Stomach smooth muscle (tissue), 2 donors: Measurements from ENCODE around the gene ACD.

Experiments used
- H3K27ac ChIP-seq: one replicate; pipeline ENCODE4 v1.7.0; 2013; ENCODE audit warnings: mild to moderate bottlenecking, low read length, inconsistent platforms
- H3K27me3 ChIP-seq, 2 donors: one replicate each; pipeline ENCODE4 v1.7.0; 2013; ENCODE audit warnings: low read length in 2 of 2; ENCODE audit not compliant: insufficient read depth in 2 of 2, control insufficient read depth in 1 of 2
- H3K36me3 ChIP-seq, 2 donors: one replicate each; pipeline ENCODE4 v1.7.0; 2013; ENCODE audit warnings: low read length in 2 of 2; ENCODE audit not compliant: control insufficient read depth in 2 of 2, insufficient read depth in 2 of 2
- H3K4me1 ChIP-seq: one replicate; pipeline ENCODE4 v1.7.0; 2013; ENCODE audit warnings: low read length; ENCODE audit not compliant: control insufficient read depth, insufficient read depth
- H3K4me3 ChIP-seq, 2 donors: one replicate each; pipeline ENCODE4 v1.7.0; 2013; ENCODE audit warnings: low read length in 2 of 2
- H3K9ac ChIP-seq, 2 donors: one replicate each; pipeline ENCODE4 v1.7.0; 2013; ENCODE audit warnings: low read length in 2 of 2, mild to moderate bottlenecking in 1 of 2
- H3K9me3 ChIP-seq, 2 donors: one replicate each; pipeline ENCODE4 v1.7.0; 2013; ENCODE audit warnings: low read length in 2 of 2; ENCODE audit not compliant: control insufficient read depth in 2 of 2
- donor health status: healthy.
- donor health status: Pancreatic carcinoma.

ACD gene

GRCh38 chr16:67675999-67676398, 15.9 kb upstream of the ACD start:
- H3K9me3 ChIP-seq, result no peaks in the 10 kb centered on the region
- H3K27me3 ChIP-seq, result no peaks in the 10 kb centered on the region
- peaks cover 27% of the 10 kb centered on the region for H3K4me1 ChIP-seq
- H3K27ac ChIP-seq, result no peak overlapping the region
- no peak overlapping the region for H3K9ac ChIP-seq
- no peak overlapping the region for H3K4me3 ChIP-seq
- H3K36me3 ChIP-seq, result peaks cover 2 to 7% of the 10 kb centered on the region in 2 donors

- Histone ChIP-seq H3K4me3 (no peak overlapping the region), H3K27ac (no peak overlapping the region), H3K4me1 (peaks cover 27% of the 10 kb centered on the region), H3K27me3 (no peaks in the 10 kb centered on the region), H3K9ac (no peak overlapping the region), H3K36me3 (peaks cover 0 to 5% of the 10 kb centered on the region in 2 donors), H3K9me3 (no peaks in the 10 kb centered on the region)
These were observed 15.5 kb upstream of the ACD start for GRCh38 chr16:67675579-67675935.

GRCh38 chr16:67674851-67675578, 15.0 kb upstream of the ACD start:
- H3K27ac ChIP-seq, result no peak overlapping the region
- H3K9ac ChIP-seq, result no peak overlapping the region
- peaks cover 27% of the 10 kb centered on the region for H3K4me1 ChIP-seq
- H3K9me3 ChIP-seq, result no peaks in the 10 kb centered on the region
- no peak overlapping the region for H3K4me3 ChIP-seq
- peaks cover 0 to 3% of the 10 kb centered on the region in 2 donors for H3K36me3 ChIP-seq
- H3K27me3 ChIP-seq, result no peaks in the 10 kb centered on the region

- H3K27ac ChIP-seq, result peak overlapping the region; percentile 73
- H3K4me3 ChIP-seq, result no peak overlapping the region
- H3K9ac ChIP-seq, result peak overlapping the region in 1 of 2 donors; percentile 36
- peaks cover 27% of the 10 kb centered on the region for H3K4me1 ChIP-seq
- H3K9me3 ChIP-seq, result no peaks in the 10 kb centered on the region
- no peaks in the 10 kb centered on the region for H3K27me3 ChIP-seq
- peaks cover 0 to 3% of the 10 kb centered on the region in 2 donors for H3K36me3 ChIP-seq
These were observed 13.9 kb upstream of the ACD start for GRCh38 chr16:67673712-67674580.

GRCh38 chr16:67672739-67673662, 12.9 kb upstream of the ACD start:
- Histone ChIP-seq H3K27ac (peak overlapping the region; percentile 49), H3K4me3 (no peak overlapping the region), H3K27me3 (no peaks in the 10 kb centered on the region), H3K9ac (peak overlapping the region in 1 of 2 donors; percentile 36), H3K36me3 (peaks cover 0 to 3% of the 10 kb centered on the region in 2 donors), H3K4me1 (peaks cover 26% of the 10 kb centered on the region), H3K9me3 (no peaks in the 10 kb centered on the region)

GRCh38 chr16:67672306-67672705, 12.2 kb upstream of the ACD start:
- Histone ChIP-seq H3K9ac (no peak overlapping the region), H3K27me3 (no peaks in the 10 kb centered on the region), H3K27ac (no peak overlapping the region), H3K36me3 (peaks cover 0 to 3% of the 10 kb centered on the region in 2 donors), H3K9me3 (no peaks in the 10 kb centered on the region), H3K4me1 (peaks cover 33% of the 10 kb centered on the region), H3K4me3 (no peak overlapping the region)

GRCh38 chr16:67669499-67670101, 9.5 kb upstream of the ACD start:
- Histone ChIP-seq H3K9me3 (no peaks in the 10 kb centered on the region), H3K4me3 (no peak overlapping the region), H3K36me3 (peaks cover 0 to under 1% of the 10 kb centered on the region in 2 donors), H3K9ac (no peak overlapping the region), H3K27me3 (no peaks in the 10 kb centered on the region), H3K27ac (no peak overlapping the region), H3K4me1 (peaks cover 41% of the 10 kb centered on the region)

GRCh38 chr16:67668495-67669157, 8.6 kb upstream of the ACD start:
- H3K36me3 ChIP-seq, result peaks cover 3 to 8% of the 10 kb centered on the region in 2 donors
- no peaks in the 10 kb centered on the region for H3K9me3 ChIP-seq
- no peak overlapping the region for H3K9ac ChIP-seq
- H3K4me3 ChIP-seq, result no peak overlapping the region
- H3K27me3 ChIP-seq, result no peaks in the 10 kb centered on the region
- peak overlapping the region; percentile 92 for H3K27ac ChIP-seq
- H3K4me1 ChIP-seq, result peaks cover 35% of the 10 kb centered on the region

- H3K9ac ChIP-seq, result peak overlapping the region in 1 of 2 donors; percentile 51
- peak overlapping the region; percentile 50 to 81 for H3K4me3 ChIP-seq
- peak overlapping the region; percentile 92 for H3K27ac ChIP-seq
- peaks cover 3 to 12% of the 10 kb centered on the region in 2 donors for H3K36me3 ChIP-seq
- peaks cover 28% of the 10 kb centered on the region for H3K4me1 ChIP-seq
- no peaks in the 10 kb centered on the region for H3K27me3 ChIP-seq
- no peaks in the 10 kb centered on the region for H3K9me3 ChIP-seq
These were observed 7.9 kb upstream of the ACD start for GRCh38 chr16:67667817-67668494.
